GM19023 (cell line): ENCODE results near the gene E4F1.
"Not testable (repeated sequence)": the region's sequence is repeated elsewhere in the genome, so short reads cannot be mapped to it uniquely, and the experiment has no call there.

Experiments used
- ATAC-seq: cut with Tn5 transposase; IDR thresholded peaks from one replicate; pipeline ENCODE4 v1.9.1; 2021; ENCODE audit warnings: mild to moderate bottlenecking, moderate library complexity; ENCODE audit not compliant: unreplicated experiment

Gene E4F1

GRCh38 chr16:2243031-2243528 lies 19.7 kb downstream of the E4F1 start:
- ATAC-seq = no peak

DNA sequence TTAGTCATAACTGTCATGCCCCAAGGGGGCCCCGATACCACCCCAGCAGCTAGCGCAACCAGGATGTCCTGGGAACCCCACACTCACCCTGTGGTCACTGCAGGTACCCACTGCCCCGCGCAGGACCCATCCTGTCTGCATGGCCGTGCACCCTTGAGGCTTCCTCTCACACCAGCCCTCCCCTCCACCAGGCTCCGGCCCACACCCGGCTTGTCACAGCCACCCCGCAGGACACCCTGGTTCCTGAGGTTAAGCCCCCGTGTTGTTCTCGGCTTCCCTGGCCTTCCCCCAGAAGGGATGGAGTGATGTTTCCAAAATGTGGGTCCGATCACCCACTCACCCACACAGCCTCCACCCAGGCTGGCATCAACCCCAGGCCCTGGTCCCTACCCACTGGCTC lies 20.4 kb downstream of the E4F1 start:
- ATAC-seq = no peak

DNA sequence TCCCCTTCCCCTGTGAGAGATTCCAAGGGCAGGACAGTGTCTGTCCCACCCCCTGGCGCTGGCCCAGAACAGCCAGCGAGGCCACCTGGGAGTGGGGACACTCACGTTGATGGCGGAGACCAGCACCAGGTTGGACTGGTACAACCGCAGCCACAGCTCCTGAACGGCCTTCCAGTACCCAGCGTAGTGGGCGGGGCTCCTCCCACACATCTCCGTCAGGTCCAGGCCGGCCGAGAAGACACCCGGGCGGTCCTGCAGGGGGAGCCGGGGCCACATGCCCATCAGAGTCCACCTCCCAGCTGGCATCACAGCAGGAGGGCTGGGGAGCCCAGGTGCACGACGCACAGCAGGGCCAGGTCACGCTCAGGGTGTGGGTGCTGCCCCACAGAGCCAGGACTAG lies 20.9 kb downstream of the E4F1 start:
- ATAC-seq = no peak

DNA sequence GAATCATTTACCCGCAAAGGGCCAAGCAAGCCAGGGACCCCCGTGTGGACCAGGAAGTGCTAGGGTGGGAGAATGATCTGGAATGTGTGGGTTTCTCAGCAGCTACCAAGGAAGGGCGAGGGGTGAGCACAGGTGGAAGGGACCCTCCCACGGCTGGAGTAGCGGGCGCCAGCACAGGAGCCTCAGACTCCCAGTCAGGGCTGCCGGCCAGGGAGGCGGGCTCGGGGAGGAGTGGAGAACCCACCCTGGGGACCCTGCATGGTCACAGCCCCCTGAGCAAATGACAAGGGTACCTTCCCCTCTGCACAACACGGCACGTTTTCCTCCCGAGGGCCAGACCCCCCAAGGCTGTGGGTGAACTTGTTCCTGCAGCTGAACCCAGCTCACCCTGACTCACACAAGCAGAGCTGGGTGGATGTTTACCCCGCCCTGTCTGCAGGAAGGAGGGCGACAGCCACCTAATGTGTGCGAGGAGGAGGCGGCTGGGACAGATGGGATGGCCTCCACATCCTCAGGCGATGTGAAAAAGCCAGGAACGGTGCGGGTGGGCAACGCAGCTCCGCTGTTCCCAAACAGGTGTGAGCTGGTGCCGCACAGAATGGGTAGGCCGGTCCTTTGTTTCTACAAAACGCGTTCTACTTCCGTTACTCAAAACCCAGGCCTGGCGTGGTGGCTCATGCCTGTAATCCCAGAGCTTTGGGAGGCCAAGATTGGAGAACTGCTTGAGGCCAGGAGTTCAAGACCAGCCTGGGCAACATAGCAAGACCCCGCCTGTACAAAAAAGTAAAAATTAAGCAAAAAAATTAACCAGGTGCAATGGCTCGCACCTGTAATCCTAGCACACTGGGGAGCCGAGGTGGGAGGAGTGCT lies 21.8 kb downstream of the E4F1 start:
- ATAC-seq = no peak

DNA sequence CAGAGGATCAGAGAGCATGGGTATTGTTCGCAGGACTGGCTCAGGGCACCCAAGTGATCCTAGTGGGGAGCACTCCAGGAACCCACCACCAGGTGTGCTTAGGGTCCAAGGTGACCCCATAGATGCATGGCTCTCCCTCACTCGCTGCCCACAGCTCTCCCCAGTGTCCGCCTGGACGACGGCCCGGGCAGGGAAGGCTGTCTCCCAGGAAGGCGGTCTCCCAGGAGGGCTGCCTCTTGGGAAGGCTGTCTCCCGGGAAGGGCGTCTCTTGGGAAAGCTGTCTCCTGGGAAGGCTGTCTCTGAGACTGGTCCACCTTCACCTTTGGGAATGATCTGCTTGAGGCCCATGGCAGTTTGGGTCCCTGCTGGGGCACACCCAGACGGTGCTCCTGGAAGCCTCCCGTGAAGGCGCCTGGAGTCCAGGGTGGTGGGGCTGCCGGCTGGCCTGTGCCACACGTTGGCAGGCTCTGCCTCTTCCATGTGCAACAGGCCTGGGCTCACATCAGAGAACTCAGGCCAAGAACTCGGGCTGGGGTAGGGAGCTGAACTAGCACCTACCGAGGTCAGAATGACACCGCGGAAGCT lies 23.0 kb downstream of the E4F1 start:
- ATAC-seq = no peak

DNA sequence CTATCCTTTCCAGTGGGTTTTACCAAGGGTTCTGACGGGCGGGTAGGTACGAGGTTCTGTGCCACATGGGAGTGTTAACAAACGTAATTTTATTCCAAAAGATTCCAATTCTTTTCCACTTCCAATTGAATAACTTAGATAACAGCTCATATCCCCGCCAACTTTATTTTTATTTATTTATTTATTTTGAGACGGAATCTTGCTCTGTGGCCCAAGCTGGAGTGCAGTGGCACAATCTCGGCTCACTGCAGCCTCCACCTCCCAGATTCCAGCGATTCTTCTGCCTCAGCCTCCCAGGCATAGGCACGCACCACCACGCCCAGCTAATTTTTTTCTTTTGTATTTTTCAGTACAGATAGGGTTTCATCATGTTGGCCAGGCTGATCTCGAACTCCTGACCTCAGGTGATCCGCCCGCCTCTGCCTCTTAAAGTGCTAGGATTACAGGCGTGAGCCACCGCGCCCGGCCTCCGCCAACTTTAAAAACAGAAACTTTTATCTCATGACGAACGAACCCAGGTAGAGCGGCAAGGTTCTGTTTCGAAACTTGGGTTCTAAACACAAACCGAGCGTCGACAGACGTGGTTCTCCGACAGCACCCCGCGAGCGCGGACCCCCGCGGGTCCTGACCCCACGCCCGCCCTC lies 27.4 kb downstream of the E4F1 start:
- peak; percentile 12 for ATAC-seq

GRCh38 chr16:2251296-2252111 lies 28.1 kb downstream of the E4F1 start, which contains the start of gene ECI1:
Gene ECI1 (minus strand): TSS chr16:2251587. CDS start chr16:2251566, 21 bp downstream.
- ATAC-seq = peak; percentile 89

GRCh38 chr16:2252806-2253148 lies 29.4 kb downstream of the E4F1 start:
- no peak for ATAC-seq

- no peak for ATAC-seq
Observed at GRCh38 chr16:2253293-2253692, 29.9 kb downstream of the E4F1 start.

- no peak for ATAC-seq
Observed at GRCh38 chr16:2256531-2257140, 33.2 kb downstream of the E4F1 start.

- no peak for ATAC-seq
Observed at GRCh38 chr16:2257726-2258125, 34.3 kb downstream of the E4F1 start.

DNA sequence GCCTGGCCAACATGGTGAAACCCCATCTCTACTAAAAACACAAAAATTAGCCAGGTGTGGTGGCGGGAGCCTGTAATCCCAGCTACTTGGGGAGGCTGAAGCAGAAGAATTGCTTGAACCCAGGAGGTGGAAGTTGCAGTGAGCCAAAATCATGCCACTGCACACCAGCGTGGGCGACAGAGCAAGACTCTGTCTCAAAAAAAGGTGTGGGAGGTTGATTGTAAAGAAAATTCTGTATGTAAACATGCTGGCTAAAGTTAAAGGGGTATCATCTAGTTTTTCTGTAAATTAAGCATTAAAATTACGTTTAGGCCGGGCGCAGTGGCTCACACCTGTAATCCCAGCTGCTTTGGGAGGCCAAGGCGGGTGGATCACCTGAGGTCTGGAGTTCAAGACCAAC lies 35.1 kb downstream of the E4F1 start:
- ATAC-seq = not testable (repeated sequence)

- ATAC-seq = no peak
Observed at GRCh38 chr16:2260250-2260649, 36.9 kb downstream of the E4F1 start.

GRCh38 chr16:2263026-2263425 lies 39.6 kb downstream of the E4F1 start:
- ATAC-seq = not testable (repeated sequence)

DNA sequence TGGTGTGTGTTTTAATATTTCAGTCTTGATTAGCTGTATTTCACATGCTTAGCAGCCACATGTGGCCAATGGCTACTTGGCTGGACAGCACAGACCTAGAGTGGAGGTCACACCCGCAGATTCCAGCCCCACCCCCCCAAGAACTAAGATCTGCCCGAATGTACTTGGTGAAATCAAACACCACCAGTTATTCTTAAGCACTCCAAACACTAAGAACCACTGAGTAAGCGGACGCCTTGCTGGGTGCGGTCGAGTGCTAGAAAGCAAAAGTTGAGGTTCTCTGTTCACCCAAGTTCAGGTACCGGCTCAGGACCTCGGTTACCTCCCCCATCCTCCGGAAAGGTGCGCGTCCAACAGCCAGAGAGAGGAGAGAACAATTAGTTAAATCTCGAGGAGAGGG lies 43.5 kb downstream of the E4F1 start:
- ATAC-seq = not testable (repeated sequence)

- ATAC-seq = peak; percentile 64
Observed at GRCh38 chr16:2267505-2267912, 44.1 kb downstream of the E4F1 start.

GRCh38 chr16:2267913-2268666 lies 44.7 kb downstream of the E4F1 start, which contains the start of gene RNPS1:
Gene RNPS1 (minus strand): TSS chr16:2268126. CDS start chr16:2264643, 3,483 bp downstream.
- peak; percentile 77 for ATAC-seq

- ATAC-seq = no peak
Observed at GRCh38 chr16:2270070-2270462, 46.7 kb downstream of the E4F1 start.

- ATAC-seq = no peak
Observed at GRCh38 chr16:2270588-2271470, 47.4 kb downstream of the E4F1 start.
